Kidney tubule cell (primary cell): ENCODE results near the gene SND1.

Experiments
- DNase-seq: peaks from one replicate; pipeline ENCODE4 v3.0.0-alpha.2; 2018; ENCODE audit warnings: low spot score

Gene SND1

GRCh38 chr7:128021366-128021765 lies 369.4 kb downstream of the SND1 start:
- DNase-seq: peak; percentile 92

GRCh38 chr7:128022631-128023532 lies 370.9 kb downstream of the SND1 start:
- DNase-seq: peak; percentile 81

GRCh38 chr7:128024151-128024550 lies 372.2 kb downstream of the SND1 start:
- no peak for DNase-seq

- peak; percentile 54 for DNase-seq
Observed at GRCh38 chr7:128025380-128025779, 373.4 kb downstream of the SND1 start.

- DNase-seq: no peak
Observed at GRCh38 chr7:128025819-128026218, 373.8 kb downstream of the SND1 start.

GRCh38 chr7:128026551-128026950 lies 374.6 kb downstream of the SND1 start:
- no peak for DNase-seq

GRCh38 chr7:128027485-128027980 lies 375.5 kb downstream of the SND1 start:
- no peak for DNase-seq

- no peak for DNase-seq
Observed at GRCh38 chr7:128029405-128029995, 377.5 kb downstream of the SND1 start.

GRCh38 chr7:128030263-128030653 lies 378.3 kb downstream of the SND1 start:
- no peak for DNase-seq

- peak; percentile 50 for DNase-seq
Observed at GRCh38 chr7:128030654-128031611, 378.9 kb downstream of the SND1 start, which contains the start of gene LRRC4. LRRC4 (minus strand) TSS chr7:128031437; CDS start chr7:128030640, 797 bp downstream.

GRCh38 chr7:128031901-128032604 lies 380.1 kb downstream of the SND1 start:
- DNase-seq: peak; percentile 88

GRCh38 chr7:128032605-128033235 lies 380.7 kb downstream of the SND1 start:
- no peak for DNase-seq

- no peak for DNase-seq
Observed at GRCh38 chr7:128033246-128033645, 381.3 kb downstream of the SND1 start.

GRCh38 chr7:128034825-128035224 lies 382.8 kb downstream of the SND1 start:
- DNase-seq: no peak

- DNase-seq: no peak
Observed at GRCh38 chr7:128035712-128036111, 383.7 kb downstream of the SND1 start.

GRCh38 chr7:128036226-128036940 lies 384.4 kb downstream of the SND1 start:
- DNase-seq: no peak

- DNase-seq: no peak
Observed at GRCh38 chr7:128037081-128037480, 385.1 kb downstream of the SND1 start.

GRCh38 chr7:128037880-128038619 lies 386.1 kb downstream of the SND1 start:
- no peak for DNase-seq

GRCh38 chr7:128039544-128039953 lies 387.6 kb downstream of the SND1 start:
- no peak for DNase-seq
